Raji (cell line): ENCODE measurements around the gene ZNRF4.

ENCODE experiments used
- POLR2A ChIP-seq: IDR thresholded peaks from 2 replicates; pipeline ENCODE4 v1.6.1; 2011; ENCODE audit warnings: low read depth, low read length, control low read depth; ENCODE audit not compliant: insufficient read depth

ZNRF4 gene

GRCh38 chr19:5455367-5456129, at the start of gene ZNRF4:
Gene ZNRF4, plus strand, starts transcription at chr19:5455417. Its CDS starts 75 bp downstream, at chr19:5455492.
- TF ChIP-seq POLR2A: no peak

GRCh38 chr19:5406816-5407215, 48.4 kb upstream of the ZNRF4 start:
- TF ChIP-seq POLR2A: no peak

GRCh38 chr19:5407356-5407755, 47.9 kb upstream of the ZNRF4 start:
- no peak for TF ChIP-seq POLR2A

- TF ChIP-seq POLR2A: no peak
Observed at GRCh38 chr19:5417495-5418436, 37.5 kb upstream of the ZNRF4 start.

- no peak for TF ChIP-seq POLR2A
Observed at GRCh38 chr19:5418677-5419076, 36.5 kb upstream of the ZNRF4 start.

GRCh38 chr19:5420953-5421352, 34.3 kb upstream of the ZNRF4 start:
- TF ChIP-seq POLR2A: no peak

GRCh38 chr19:5423567-5424125, 31.6 kb upstream of the ZNRF4 start:
- no peak for TF ChIP-seq POLR2A

- TF ChIP-seq POLR2A: no peak
Observed at GRCh38 chr19:5424192-5424973, 30.8 kb upstream of the ZNRF4 start.

- TF ChIP-seq POLR2A: no peak
Observed at GRCh38 chr19:5425260-5425659, 30.0 kb upstream of the ZNRF4 start.

GRCh38 chr19:5430237-5430636, 25.0 kb upstream of the ZNRF4 start:
- TF ChIP-seq POLR2A: no peak

GRCh38 chr19:5432687-5433086, 22.5 kb upstream of the ZNRF4 start:
- no peak for TF ChIP-seq POLR2A

- no peak for TF ChIP-seq POLR2A
Observed at GRCh38 chr19:5434351-5434917, 20.8 kb upstream of the ZNRF4 start.

GRCh38 chr19:5434970-5435641, 20.1 kb upstream of the ZNRF4 start:
- no peak for TF ChIP-seq POLR2A

GRCh38 chr19:5435642-5436017, 19.6 kb upstream of the ZNRF4 start:
- no peak for TF ChIP-seq POLR2A
